Iris pigment epithelial cell (primary cell): Measurements from ENCODE around the gene SLC6A9.

Source experiments
- DNase-seq: peaks from one replicate; pipeline ENCODE4 v3.0.0-alpha.2; 2011; ENCODE audit warnings: low read depth

Gene SLC6A9

GRCh38 chr1:44002165-44002564 is 29.1 kb downstream of the SLC6A9 start:
- DNase-seq, result no peak

GRCh38 chr1:44000122-44000665 is 31.1 kb downstream of the SLC6A9 start:
- DNase-seq, result no peak

- DNase-seq, result no peak
Measured at GRCh38 chr1:43999455-43999854, 31.8 kb downstream of the SLC6A9 start.

GRCh38 chr1:43998000-43998378 is 33.3 kb downstream of the SLC6A9 start:
- DNase-seq, result no peak

- DNase-seq, result no peak
Measured at GRCh38 chr1:43997295-43997999, 33.8 kb downstream of the SLC6A9 start.

- DNase-seq, result no peak
Measured at GRCh38 chr1:43996733-43997115, 34.5 kb downstream of the SLC6A9 start.

GRCh38 chr1:43995984-43996732 is 35.1 kb downstream of the SLC6A9 start:
- DNase-seq, result no peak

GRCh38 chr1:43994794-43995790 is 36.2 kb downstream of the SLC6A9 start:
- DNase-seq, result peak; percentile 27

- DNase-seq, result no peak
Measured at GRCh38 chr1:43994071-43994470, 37.2 kb downstream of the SLC6A9 start.

- DNase-seq, result no peak
Measured at GRCh38 chr1:43993206-43993914, 37.9 kb downstream of the SLC6A9 start.

GRCh38 chr1:43992232-43992995 is 38.8 kb downstream of the SLC6A9 start:
- DNase-seq, result no peak

- DNase-seq, result peak; percentile 67
Measured at GRCh38 chr1:43991476-43992231, 39.6 kb downstream of the SLC6A9 start, which contains the start of gene CCDC24. TSS of gene CCDC24 (plus strand) at chr1:43991599. CDS start at chr1:43991879, 280 bp downstream.

GRCh38 chr1:43991200-43991475 is 40.1 kb downstream of the SLC6A9 start:
- no peak for DNase-seq

- no peak for DNase-seq
Measured at GRCh38 chr1:43990271-43991199, 40.7 kb downstream of the SLC6A9 start.

- peak; percentile 36 for DNase-seq
Measured at GRCh38 chr1:43987159-43987902, 43.9 kb downstream of the SLC6A9 start.

- DNase-seq, result no peak
Measured at GRCh38 chr1:43986712-43987111, 44.5 kb downstream of the SLC6A9 start.

- DNase-seq, result no peak
Measured at GRCh38 chr1:43985984-43986595, 45.2 kb downstream of the SLC6A9 start.

GRCh38 chr1:43984855-43985254 is 46.4 kb downstream of the SLC6A9 start:
- DNase-seq, result no peak
